ENCODE results near the gene RALBP1.

DNA sequence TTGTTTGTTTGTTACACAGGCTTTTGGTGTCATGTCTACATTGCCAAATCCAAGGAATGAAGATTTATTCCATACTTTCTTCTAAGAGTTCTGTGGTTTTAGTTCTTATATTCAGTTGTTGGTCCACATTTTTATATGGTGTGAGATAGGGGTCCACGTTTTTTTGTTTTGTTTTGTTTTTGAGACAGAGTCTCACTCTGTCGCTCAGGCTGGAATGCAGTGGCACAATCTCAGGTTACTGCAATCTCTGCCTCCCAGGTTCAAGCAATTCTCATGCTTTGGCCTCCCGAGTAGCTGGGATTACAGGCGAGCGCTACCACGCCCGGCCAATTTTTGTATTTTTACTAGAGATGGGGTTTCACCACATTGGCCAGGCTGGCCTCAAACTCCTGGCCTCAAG is 8.2 kb downstream of the RALBP1 start:
- TF ChIP-seq CTCF (optimal IDR thresholded peaks at IDR 0.05 in 1 of 3, IDR thresholded peaks at IDR 0.05 in 1 of 3, conservative IDR thresholded peaks at IDR 0.05 in 1 of 3; ENCODE audit: extremely low read depth in 1 of 3, insufficient read depth in 2 of 3, low read length in 3 of 3) (no peak), EZH2 (IDR thresholded peaks at IDR 0.05; ENCODE audit: low read length) (no peak)
